DOHH2 (cell line): ENCODE data around the gene ZNF865.
"Not testable (repeated sequence)": the region's sequence is repeated elsewhere in the genome, so short reads cannot be mapped to it uniquely, and the experiment has no call there.

ENCODE experiments used
- H3F3A ChIP-seq: fragments of 200-600 bp; sonication (generic), shearing (Covaris generic); 2 replicates; pipeline ENCODE4 v1.6.0; 2016; ENCODE audit warnings: antibody characterized with exemption, mild to moderate bottlenecking; ENCODE audit not compliant: control insufficient read depth, insufficient read depth
- H3K27ac ChIP-seq: fragments of 200-600 bp; sonication (generic); 2 replicates; pipeline ENCODE4 v1.5.1; 2014; ENCODE audit warnings: low read depth, mild to moderate bottlenecking, low read length, moderate library complexity
- H3K27me3 ChIP-seq: fragments of 200-600 bp; sonication (generic); 2 replicates; pipeline ENCODE4 v1.6.1; 2014; ENCODE audit warnings: mild to moderate bottlenecking, low read length, mixed read lengths; ENCODE audit not compliant: control insufficient read depth
- H3K36me3 ChIP-seq: fragments of 200-600 bp; sonication (generic); 2 replicates; pipeline ENCODE4 v1.6.1; 2014; ENCODE audit warnings: mild to moderate bottlenecking, low read length, moderate library complexity, mixed read lengths; ENCODE audit not compliant: control insufficient read depth
- H3K4me1 ChIP-seq: fragments of 200-600 bp; sonication (generic); 2 replicates; pipeline ENCODE4 v1.6.1; 2014; ENCODE audit warnings: mild to moderate bottlenecking, low read length, mixed read lengths; ENCODE audit not compliant: control insufficient read depth
- H3K4me2 ChIP-seq: fragments of 200-600 bp; sonication (generic); 2 replicates; pipeline ENCODE4 v1.6.0; 2014; ENCODE audit warnings: mild to moderate bottlenecking, low read length, moderate library complexity
- H3K4me3 ChIP-seq: fragments of 200-600 bp; sonication (generic); 2 replicates; pipeline ENCODE4 v1.5.1; 2014; ENCODE audit warnings: mild to moderate bottlenecking, low read length, mixed read lengths
- H3K79me2 ChIP-seq: fragments of 200-600 bp; sonication (generic); 2 replicates; pipeline ENCODE4 v1.6.1; 2014; ENCODE audit warnings: mild to moderate bottlenecking, low read length, mixed read lengths; ENCODE audit not compliant: control insufficient read depth
- H3K9me2 ChIP-seq: fragments of 200-600 bp; sonication (generic); replicated peaks from 2 replicates; pipeline ENCODE4 v1.6.1; 2014; ENCODE audit warnings: mild to moderate bottlenecking, low read length, mixed read lengths; ENCODE audit not compliant: control insufficient read depth
- H3K9me3 ChIP-seq: fragments of 200-600 bp; sonication (generic); 2 replicates; pipeline ENCODE4 v1.6.1; 2014; ENCODE audit warnings: antibody characterized with exemption, low read length, mixed read lengths; ENCODE audit not compliant: control insufficient read depth, insufficient read depth
- H4K20me1 ChIP-seq: fragments of 200-600 bp; sonication (generic); 2 replicates; pipeline ENCODE4 v1.6.0; 2014; ENCODE audit warnings: low read depth, mild to moderate bottlenecking, antibody characterized with exemption, low read length, moderate library complexity; ENCODE audit not compliant: control insufficient read depth, insufficient read depth
- EZH2phosphoT487 ChIP-seq: fragments of 200-600 bp; sonication (generic); IDR thresholded peaks from 2 replicates; pipeline ENCODE4 v1.6.1; 2017; ENCODE audit warnings: borderline replicate concordance, mild to moderate bottlenecking, antibody characterized with exemption, low read length, moderate library complexity, mixed read lengths
- TF ChIP-seq, protein P1 (sequence below): fragments of 200-600 bp; sonication (generic); IDR thresholded peaks from one replicate; pipeline ENCODE4 v1.5.1; 2014; ENCODE audit warnings: antibody characterized with exemption, mild to moderate bottlenecking, low read depth, low read length; ENCODE audit not compliant: poor library complexity, severe bottlenecking

ZNF865 gene

DNA sequence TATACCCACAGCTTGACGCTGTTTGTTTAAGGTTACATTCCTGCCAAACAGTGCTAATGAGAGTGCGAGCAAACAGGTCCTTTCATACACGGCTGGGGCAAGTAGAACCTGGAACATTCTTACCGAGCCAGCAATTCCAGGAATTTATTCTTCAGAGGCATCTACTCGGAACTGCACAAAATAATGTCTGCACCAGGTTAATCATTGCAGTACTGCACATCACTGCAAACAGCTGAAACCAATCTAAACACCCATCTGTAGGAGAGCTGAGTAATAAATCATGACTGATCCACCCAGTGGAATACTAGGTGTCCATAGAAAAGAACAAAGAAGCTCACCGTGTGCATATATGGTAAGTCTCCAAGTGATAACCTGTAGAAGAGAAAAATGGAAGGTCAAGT lies 23.6 kb upstream of the ZNF865 start:
- H3K79me2 ChIP-seq: peaks cover 21% of the 10 kb centered on the region
- H3K9me3 ChIP-seq: no peaks in the 10 kb centered on the region
- H3K4me1 ChIP-seq: peaks cover 35% of the 10 kb centered on the region
- no peak overlapping the region for H3K4me3 ChIP-seq
- TF ChIP-seq, protein P1, sequence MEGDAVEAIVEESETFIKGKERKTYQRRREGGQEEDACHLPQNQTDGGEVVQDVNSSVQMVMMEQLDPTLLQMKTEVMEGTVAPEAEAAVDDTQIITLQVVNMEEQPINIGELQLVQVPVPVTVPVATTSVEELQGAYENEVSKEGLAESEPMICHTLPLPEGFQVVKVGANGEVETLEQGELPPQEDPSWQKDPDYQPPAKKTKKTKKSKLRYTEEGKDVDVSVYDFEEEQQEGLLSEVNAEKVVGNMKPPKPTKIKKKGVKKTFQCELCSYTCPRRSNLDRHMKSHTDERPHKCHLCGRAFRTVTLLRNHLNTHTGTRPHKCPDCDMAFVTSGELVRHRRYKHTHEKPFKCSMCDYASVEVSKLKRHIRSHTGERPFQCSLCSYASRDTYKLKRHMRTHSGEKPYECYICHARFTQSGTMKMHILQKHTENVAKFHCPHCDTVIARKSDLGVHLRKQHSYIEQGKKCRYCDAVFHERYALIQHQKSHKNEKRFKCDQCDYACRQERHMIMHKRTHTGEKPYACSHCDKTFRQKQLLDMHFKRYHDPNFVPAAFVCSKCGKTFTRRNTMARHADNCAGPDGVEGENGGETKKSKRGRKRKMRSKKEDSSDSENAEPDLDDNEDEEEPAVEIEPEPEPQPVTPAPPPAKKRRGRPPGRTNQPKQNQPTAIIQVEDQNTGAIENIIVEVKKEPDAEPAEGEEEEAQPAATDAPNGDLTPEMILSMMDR: no peak
- no peak for TF ChIP-seq EZH2phosphoT487
- no peaks in the 10 kb centered on the region for H3K9me2 ChIP-seq
- peaks cover 11% of the 10 kb centered on the region for H3K36me3 ChIP-seq
- H3K4me2 ChIP-seq: no peak overlapping the region
- H3K27me3 ChIP-seq: no peaks in the 10 kb centered on the region
- H3F3A ChIP-seq: peaks cover 30% of the 10 kb centered on the region
- H4K20me1 ChIP-seq: no peaks in the 10 kb centered on the region
- H3K27ac ChIP-seq: no peak overlapping the region

DNA sequence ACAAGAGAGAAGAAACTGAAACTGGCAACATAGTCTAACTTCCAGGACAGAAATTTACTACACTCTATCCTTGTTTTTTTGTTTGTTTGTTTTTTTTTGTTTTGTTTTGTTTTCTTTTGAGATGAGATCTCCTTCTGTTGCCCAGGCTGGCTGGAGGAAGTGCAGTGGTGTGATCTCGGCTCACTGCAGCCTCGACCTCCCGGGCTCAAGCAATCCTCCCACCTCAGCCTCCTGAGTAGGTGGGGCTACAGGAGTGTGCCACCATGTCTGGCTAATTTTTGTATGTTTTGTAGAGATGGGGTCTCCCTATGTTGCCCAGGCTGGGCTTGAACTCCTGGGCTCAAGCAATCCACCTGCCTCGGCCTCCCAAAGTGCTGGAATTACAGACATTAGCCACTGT lies 23.2 kb upstream of the ZNF865 start:
- H3K27ac ChIP-seq, H3K27me3 ChIP-seq, H3K4me2 ChIP-seq, H3K9me3 ChIP-seq, H4K20me1 ChIP-seq, H3K9me2 ChIP-seq, H3K36me3 ChIP-seq, H3K4me3 ChIP-seq: not testable (repeated sequence)
- Histone ChIP-seq H3K4me1 (peaks cover 40% of the 10 kb centered on the region), H3K79me2 (peaks cover 21% of the 10 kb centered on the region), H3F3A (peaks cover 34% of the 10 kb centered on the region)

DNA sequence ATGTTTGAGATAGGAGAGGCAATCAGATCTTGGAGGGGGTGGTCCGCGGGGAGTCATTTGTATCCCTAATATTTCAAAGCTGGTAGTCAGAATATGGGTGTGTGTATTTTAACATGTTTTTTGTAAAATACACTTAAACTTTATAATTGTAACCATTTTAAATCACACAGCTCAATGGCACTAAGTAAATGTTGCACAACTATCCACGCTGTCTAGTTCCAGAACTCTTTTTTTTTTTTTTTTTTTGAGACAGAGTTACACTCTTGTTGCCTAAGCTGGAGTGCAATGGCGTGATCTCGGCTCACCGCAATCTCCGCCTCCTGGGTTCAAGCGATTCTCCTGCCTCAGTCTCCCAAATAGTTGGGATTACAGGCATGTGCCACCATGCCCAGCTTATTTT lies 21.6 kb upstream of the ZNF865 start:
- not testable (repeated sequence) for H3K4me2 ChIP-seq, H3K36me3 ChIP-seq, H3K9me2 ChIP-seq, H3K27me3 ChIP-seq, H3K27ac ChIP-seq, H3K4me3 ChIP-seq, H3K9me3 ChIP-seq, H4K20me1 ChIP-seq
- Histone ChIP-seq H3K4me1 (peaks cover 48% of the 10 kb centered on the region), H3K79me2 (peaks cover 18% of the 10 kb centered on the region), H3F3A (peaks cover 36% of the 10 kb centered on the region)

DNA sequence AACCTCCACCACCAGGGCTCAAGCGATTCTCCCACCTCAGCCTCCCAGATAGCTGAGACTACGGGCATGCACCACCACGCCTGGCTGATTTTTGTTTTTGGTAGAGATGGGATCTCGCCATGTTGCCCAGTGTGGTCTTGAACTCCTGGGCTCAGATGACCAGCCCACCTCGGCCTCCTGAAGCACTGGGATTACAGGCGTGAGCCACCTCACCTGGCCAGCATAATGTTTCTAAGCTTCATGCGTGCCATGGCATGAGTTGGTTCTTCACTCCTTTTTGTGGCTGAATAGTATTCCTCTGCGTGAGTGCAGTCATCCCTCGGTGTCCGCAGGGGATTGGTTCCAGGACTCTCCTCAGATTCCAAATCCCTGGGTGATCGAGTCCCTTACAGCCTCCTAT lies 20.6 kb upstream of the ZNF865 start:
- Histone ChIP-seq H3K27ac (peak overlapping the region; percentile 54; the same call in 1 of the 2 replicates), H3F3A (peaks cover 36% of the 10 kb centered on the region), H3K4me1 (peaks cover 44% of the 10 kb centered on the region), H4K20me1 (no peaks in the 10 kb centered on the region), H3K4me2 (no peak overlapping the region), H3K9me3 (no peaks in the 10 kb centered on the region), H3K36me3 (0 out of 2 replicates have a peak, but pooled peaks cover 4% of the 10 kb centered on the region), H3K9me2 (no peaks in the 10 kb centered on the region), H3K4me3 (no peak overlapping the region), H3K27me3 (no peaks in the 10 kb centered on the region), H3K79me2 (peaks cover 12% of the 10 kb centered on the region)
- TF ChIP-seq, protein P1: no peak
- TF ChIP-seq EZH2phosphoT487: no peak
